Measurements from ENCODE around the gene PHTF2.
A peak's percentile ranks its signal among the peaks of the same experiment; 100 is the strongest.

Gene PHTF2

DNA sequence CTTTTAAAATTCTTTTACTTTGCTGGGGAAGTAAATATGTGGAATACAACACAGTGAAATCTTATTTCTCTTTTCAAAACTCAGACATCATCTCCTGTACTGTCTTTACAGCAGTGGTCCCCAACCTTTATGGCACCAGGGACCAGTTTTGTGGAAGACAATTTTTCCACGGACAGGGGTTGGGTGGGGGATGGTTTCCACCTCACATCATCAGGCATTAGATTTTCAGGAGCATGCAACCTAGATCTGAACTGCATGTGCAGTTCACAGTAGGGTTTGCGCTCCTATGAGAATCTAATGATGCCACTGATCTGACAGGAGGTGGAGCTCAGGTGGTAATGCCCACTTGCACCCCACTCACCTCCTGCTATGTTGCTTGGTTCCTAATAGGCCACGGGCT is 12.6 kb upstream of the PHTF2 start:
- H3K27ac ChIP-seq: no peak overlapping the region
- H3K4me1 ChIP-seq (ENCODE audit: control insufficient read depth in 1 of 2, insufficient read depth in 1 of 2, low read depth in 1 of 2, low read length in 1 of 2): peaks cover 2 to 13% of the 10 kb centered on the region in 2 experiments
- H3K36me3 ChIP-seq: peaks cover 19% of the 10 kb centered on the region
- no peak for TF ChIP-seq CTCF (IDR thresholded peaks at IDR 0.05)
- H3K27me3 ChIP-seq: no peaks in the 10 kb centered on the region
- no peaks in the 10 kb centered on the region for H3K9me3 ChIP-seq
- no peak overlapping the region for H3K4me3 ChIP-seq (ENCODE audit: low read depth in 1 of 2, low read length in 1 of 2)

DNA sequence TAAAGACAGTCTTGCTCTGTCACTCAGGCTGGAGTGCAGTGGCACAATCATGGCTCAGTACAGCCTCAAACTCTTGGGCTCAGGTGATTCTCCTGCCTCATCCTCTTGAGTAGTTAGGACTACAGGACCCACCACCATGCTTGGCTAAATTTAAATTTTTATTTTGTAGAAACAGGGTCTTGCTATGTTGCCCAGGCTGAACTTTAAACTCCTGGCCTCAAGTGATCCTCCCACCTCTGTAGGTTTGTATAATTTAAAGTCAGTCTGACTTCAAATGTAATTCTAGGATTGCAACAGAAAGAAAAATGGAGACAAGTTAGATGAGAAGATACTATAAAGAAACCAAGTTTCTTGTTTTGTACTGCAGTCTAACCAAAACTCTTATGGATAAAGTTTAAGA is 11.8 kb upstream of the PHTF2 start:
- Histone ChIP-seq H3K36me3 (peaks cover 17% of the 10 kb centered on the region), H3K4me3 (ENCODE audit: low read depth in 1 of 2, low read length in 1 of 2) (no peak overlapping the region), H3K27ac (no peak overlapping the region), H3K27me3 (no peaks in the 10 kb centered on the region), H3K4me1 (ENCODE audit: control insufficient read depth in 1 of 2, insufficient read depth in 1 of 2, low read depth in 1 of 2, low read length in 1 of 2) (peaks cover 10 to 21% of the 10 kb centered on the region in 2 experiments), H3K9me3 (no peaks in the 10 kb centered on the region)
- no peak for TF ChIP-seq CTCF (IDR thresholded peaks at IDR 0.05)

DNA sequence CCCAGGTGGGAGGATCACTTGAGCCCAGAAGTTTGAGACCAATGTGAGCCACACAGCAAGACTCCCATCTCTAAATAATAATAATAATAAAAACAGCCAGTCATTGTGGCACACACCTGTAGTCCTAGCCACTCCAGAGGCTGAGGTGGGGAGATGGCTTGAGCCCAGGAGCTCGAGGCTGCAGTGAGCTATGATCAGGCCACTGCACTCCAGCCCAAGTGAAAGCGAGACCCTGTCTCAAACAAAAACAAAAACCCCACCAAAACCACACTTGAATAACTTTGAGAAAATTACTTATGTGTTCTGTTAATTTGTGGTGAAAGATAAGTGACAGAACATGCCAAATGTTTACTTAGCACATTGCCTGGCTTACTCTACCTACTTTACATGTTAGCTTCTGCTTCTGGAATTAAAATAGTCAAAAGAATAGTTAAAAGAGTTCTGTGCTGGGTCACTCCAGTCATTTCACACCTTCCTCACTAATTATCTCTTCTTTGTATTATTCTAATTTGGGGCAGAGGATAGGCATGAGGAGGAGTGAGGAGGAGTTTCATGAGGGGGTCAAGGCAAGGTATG is 10.2 kb upstream of the PHTF2 start:
- Histone ChIP-seq H3K9me3 (no peaks in the 10 kb centered on the region), H3K27me3 (no peaks in the 10 kb centered on the region), H3K27ac (no peak overlapping the region), H3K4me3 (ENCODE audit: low read depth in 1 of 2, low read length in 1 of 2) (no peak overlapping the region), H3K36me3 (peaks cover 5% of the 10 kb centered on the region), H3K4me1 (ENCODE audit: control insufficient read depth in 1 of 2, insufficient read depth in 1 of 2, low read depth in 1 of 2, low read length in 1 of 2) (peaks cover 18 to 31% of the 10 kb centered on the region in 2 experiments)
- TF ChIP-seq CTCF (IDR thresholded peaks at IDR 0.05): no peak

DNA sequence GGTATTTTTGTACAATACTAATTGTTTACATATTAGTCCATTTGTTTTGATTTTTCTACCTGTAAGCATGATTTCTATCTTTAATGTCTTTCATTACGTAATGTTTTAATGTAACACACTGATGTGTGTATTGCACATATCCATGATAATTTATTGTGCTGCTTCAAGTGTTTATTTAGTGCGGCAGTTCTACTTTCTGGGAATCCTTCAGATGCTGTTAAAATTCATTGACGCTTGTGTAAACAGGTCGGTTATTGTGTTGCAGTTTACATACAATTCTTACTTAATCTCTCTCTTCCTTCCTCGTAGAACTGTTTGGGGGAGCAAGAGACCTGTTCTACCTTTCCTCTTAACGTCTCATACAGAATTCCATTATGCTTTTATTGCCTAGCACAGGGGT is 7.2 kb upstream of the PHTF2 start:
- no peak for TF ChIP-seq CTCF (IDR thresholded peaks at IDR 0.05)
- no peaks in the 10 kb centered on the region for H3K9me3 ChIP-seq
- H3K4me1 ChIP-seq (ENCODE audit: control insufficient read depth in 1 of 2, insufficient read depth in 1 of 2, low read depth in 1 of 2, low read length in 1 of 2): peaks cover 40 to 45% of the 10 kb centered on the region in 2 experiments
- H3K27ac ChIP-seq: peak overlapping the region; percentile 75
- no peaks in the 10 kb centered on the region for H3K27me3 ChIP-seq
- no peak overlapping the region for H3K4me3 ChIP-seq (ENCODE audit: low read depth in 1 of 2, low read length in 1 of 2)
- H3K36me3 ChIP-seq: no peaks in the 10 kb centered on the region

GRCh38 chr7:77791956-77792355 is 6.6 kb upstream of the PHTF2 start:
- no peaks in the 10 kb centered on the region for H3K9me3 ChIP-seq
- H3K27me3 ChIP-seq: no peaks in the 10 kb centered on the region
- H3K4me1 ChIP-seq (ENCODE audit: control insufficient read depth in 1 of 2, insufficient read depth in 1 of 2, low read depth in 1 of 2, low read length in 1 of 2): peaks cover 46 to 51% of the 10 kb centered on the region in 2 experiments
- H3K4me3 ChIP-seq (ENCODE audit: low read depth in 1 of 2, low read length in 1 of 2): no peak overlapping the region
- H3K36me3 ChIP-seq: no peaks in the 10 kb centered on the region
- TF ChIP-seq CTCF (IDR thresholded peaks at IDR 0.05): no peak
- H3K27ac ChIP-seq: peak overlapping the region; percentile 75
